Endodermal cell (in vitro differentiated cells): ENCODE results near the gene CDC14B. TPM values are rescaled to one million over a fixed set of nuclear protein-coding genes. Genes with fewer than 3 reads are reported as not detected.
A peak's percentile ranks its signal among the peaks of the same experiment; 100 is the strongest.

Experiments used
- DNase-seq: peaks from one replicate; pipeline ENCODE4 v3.0.0-alpha.2; 2017
- H3K27ac ChIP-seq: 2 replicates; pipeline ENCODE4 v1.5.1; 2013; ENCODE audit warnings: mild to moderate bottlenecking, low read depth, low read length, moderate library complexity
- H3K27me3 ChIP-seq: 2 replicates; pipeline ENCODE4 v1.6.1; 2013; ENCODE audit warnings: mild to moderate bottlenecking, low read length, moderate library complexity; ENCODE audit not compliant: insufficient read depth, control insufficient read depth, poor library complexity, severe bottlenecking
- H3K36me3 ChIP-seq: 2 replicates; pipeline ENCODE4 v1.7.0; 2013; ENCODE audit warnings: mild to moderate bottlenecking, low read length, moderate library complexity; ENCODE audit not compliant: control insufficient read depth, insufficient read depth
- H3K4me1 ChIP-seq: one replicate; pipeline ENCODE4 v1.7.0; 2013; ENCODE audit warnings: low read length; ENCODE audit not compliant: control insufficient read depth, insufficient read depth
- H3K4me3 ChIP-seq: 2 replicates; pipeline ENCODE4 v1.5.1; 2013; ENCODE audit warnings: mild to moderate bottlenecking, low read length, moderate library complexity
- H3K9ac ChIP-seq: 2 replicates; pipeline ENCODE4 v1.6.1; 2013; ENCODE audit warnings: mild to moderate bottlenecking, low read length, moderate library complexity; ENCODE audit not compliant: poor library complexity, severe bottlenecking; ENCODE audit errors: extremely low read depth
- H3K9me3 ChIP-seq: 2 replicates; pipeline ENCODE4 v1.6.1; 2013; ENCODE audit warnings: mild to moderate bottlenecking, low read length, moderate library complexity; ENCODE audit not compliant: control insufficient read depth
- H3K27ac Mint-ChIP-seq: 2 replicates; pipeline ENCODE4 v1.8.0; 2020; ENCODE audit warnings: mixed read lengths
- H3K27me3 Mint-ChIP-seq: 2 replicates; pipeline ENCODE4 v1.8.0; 2021; ENCODE audit warnings: mild to moderate bottlenecking, mixed read lengths; ENCODE audit not compliant: insufficient read depth
- H3K36me3 Mint-ChIP-seq: 2 replicates; pipeline ENCODE4 v1.8.0; 2020; ENCODE audit warnings: low read depth, mixed read lengths
- H3K4me1 Mint-ChIP-seq: 2 replicates; pipeline ENCODE4 v1.8.0; 2020; ENCODE audit warnings: mixed read lengths
- H3K4me3 Mint-ChIP-seq: 2 replicates; pipeline ENCODE4 v1.8.0; 2020; ENCODE audit warnings: mild to moderate bottlenecking, moderate library complexity, mixed read lengths
- H3K9me3 Mint-ChIP-seq: 2 replicates; pipeline ENCODE4 v1.8.0; 2020; ENCODE audit warnings: mild to moderate bottlenecking, mixed read lengths
- CTCF ChIP-seq: fragments of 200-600 bp; sonication (generic); conservative IDR thresholded peaks from 2 replicates; pipeline ENCODE4 v1.5.0; 2021; ENCODE audit warnings: antibody characterized with exemption, mild to moderate bottlenecking
- WGBS, 2 experiments: methylation state at CpG; one replicate each; pipeline versions ENCODE4 v1.1.5 to v1.1.7; 2013; ENCODE audit warnings: missing lambda C conversion rate in 2 of 2, mixed read lengths in 1 of 2; ENCODE audit not compliant: insufficient coverage in 1 of 2, insufficient read length in 1 of 2; 5-methylcytosine and 5-hydroxymethylcytosine counted together
- total RNA-seq, 2 donors: library from RNA; stranded (reverse); fragmentation: NEBNext Ultra II Directional in 1 of 2; extraction: Animal tissue kit (Norgen Biotek cat#: 25700) in 1 of 2; gene quantifications; 2 replicates in 1 of 2; 3 replicates in 1 of 2; pipeline ENCODE4 v1.2.1, GENCODE V29; 2021

Gene CDC14B
- total RNA-seq, 2 donors from 2014 or later, result 47.5 to 48.3 TPM

GRCh38 chr9:96661711-96662110, 42.1 kb upstream of the CDC14B start:
- TF ChIP-seq CTCF, result no peak
- Histone ChIP-seq H3K27ac (no peak overlapping the region), H3K4me3 (no peak overlapping the region), H3K36me3 (no peaks in the 10 kb centered on the region), H3K9me3 (no peaks in the 10 kb centered on the region), H3K9ac (no peak overlapping the region), H3K27me3 (peaks cover 11% of the 10 kb centered on the region), H3K4me1 (no peaks in the 10 kb centered on the region)
- Mint-ChIP-seq H3K36me3 (no peaks in the 10 kb centered on the region), H3K27ac (no peak overlapping the region), H3K27me3 (peaks cover 12% of the 10 kb centered on the region), H3K4me3 (no peak overlapping the region), H3K9me3 (no peaks in the 10 kb centered on the region), H3K4me1 (no peaks in the 10 kb centered on the region)
- DNase-seq, result peak; percentile 46
- 85 to 89% methylated on average over 4 of the region's 4 CpGs for WGBS, 2 experiments

GRCh38 chr9:96660692-96661248, 41.1 kb upstream of the CDC14B start:
- Mint-ChIP-seq H3K27ac (no peak overlapping the region), H3K4me1 (no peaks in the 10 kb centered on the region), H3K4me3 (no peak overlapping the region), H3K27me3 (peaks cover 15% of the 10 kb centered on the region), H3K9me3 (no peaks in the 10 kb centered on the region), H3K36me3 (no peaks in the 10 kb centered on the region)
- no peak overlapping the region for H3K9ac ChIP-seq
- peaks cover 21% of the 10 kb centered on the region for H3K27me3 ChIP-seq
- no peak overlapping the region for H3K4me3 ChIP-seq
- peak; percentile 18 for DNase-seq
- no peaks in the 10 kb centered on the region for H3K4me1 ChIP-seq
- H3K9me3 ChIP-seq, result no peaks in the 10 kb centered on the region
- WGBS, 2 experiments, result 81 to 93% methylated on average over 6 to 7 of the region's 7 CpGs
- TF ChIP-seq CTCF, result no peak
- H3K36me3 ChIP-seq, result no peaks in the 10 kb centered on the region
- H3K27ac ChIP-seq, result no peak overlapping the region

GRCh38 chr9:96655198-96655851, 35.7 kb upstream of the CDC14B start, which contains the start of gene PRXL2C:
Gene PRXL2C (minus strand): TSS chr9:96655317. CDS start chr9:96655281, 36 bp downstream.
- no peak for TF ChIP-seq CTCF
- peak within 1 kb of the TSS; percentile 60 for H3K9ac ChIP-seq
- H3K4me1 ChIP-seq, result no peaks in the 10 kb centered on the region
- no peak within 1 kb of the TSS for H3K27ac ChIP-seq
- H3K36me3 Mint-ChIP-seq, result no peaks in the 10 kb centered on the region
- no peaks in the 10 kb centered on the region for H3K9me3 ChIP-seq
- peak; percentile 92 for DNase-seq
- H3K27me3 Mint-ChIP-seq, result peaks cover 15% of the 10 kb centered on the region
- peak within 1 kb of the TSS; percentile 81 for H3K4me3 ChIP-seq
- H3K27me3 ChIP-seq, result peaks cover 21% of the 10 kb centered on the region
- no peaks in the 10 kb centered on the region for H3K9me3 Mint-ChIP-seq
- H3K4me1 Mint-ChIP-seq, result no peaks in the 10 kb centered on the region
- peaks cover 9% of the 10 kb centered on the region for H3K36me3 ChIP-seq
- peak within 1 kb of the TSS; percentile 76 for H3K4me3 Mint-ChIP-seq
- 0 to 2% methylated on average over 18 to 55 of the region's 57 CpGs for WGBS, 2 experiments
- peak within 1 kb of the TSS; percentile 88 for H3K27ac Mint-ChIP-seq
